Esophagus muscularis mucosa (tissue), 4 donors: ENCODE results near the gene UST.

ENCODE experiments used
- CTCF ChIP-seq, 3 experiments: fragments of 200-600 bp in 2 of 3; fragments of 450-650 bp in 1 of 3; sonication (generic) in 2 of 3; IDR thresholded peaks; one replicate each; pipeline ENCODE4 v1.5.1; 2017 to 2019; ENCODE audit warnings: antibody characterized with exemption in 3 of 3, mild to moderate bottlenecking in 2 of 3, moderate library complexity in 1 of 3
- EP300 ChIP-seq: sonication (generic); formaldehyde crosslinking; IDR thresholded peaks from one replicate; pipeline ENCODE4 v1.6.1; 2017; ENCODE audit warnings: antibody characterized with exemption
- POLR2A ChIP-seq: fragments of 450-650 bp; IDR thresholded peaks from one replicate; pipeline ENCODE4 v1.6.1; 2017; ENCODE audit warnings: antibody characterized with exemption, moderate library complexity, mild to moderate bottlenecking, low read depth
- POLR2AphosphoS5 ChIP-seq, 2 donors: sonication (generic); formaldehyde crosslinking; IDR thresholded peaks; one replicate each; pipeline ENCODE4 v1.6.1; 2017; ENCODE audit warnings: antibody characterized with exemption in 2 of 2

- TF ChIP-seq POLR2AphosphoS5 (IDR thresholded peaks at IDR 0.05) (no peak), CTCF (IDR thresholded peaks at IDR 0.05) (no peak), POLR2A (no peak), EP300 (no peak)
These were observed 361.4 kb downstream of the UST start for GRCh38 chr6:149108038-149108748.
